ENCODE data around the gene BOD1.

Gene BOD1

GRCh38 chr5:173564106-173564505 is 52.3 kb downstream of the BOD1 start:
- H3K79me2 ChIP-seq (ENCODE audit: control insufficient read depth, low read length) = no peaks in the 10 kb centered on the region
- TF ChIP-seq EZH2phosphoT487 (IDR thresholded peaks at IDR 0.05; ENCODE audit: borderline replicate concordance, low read length) = no peak
- TF ChIP-seq, protein P1, sequence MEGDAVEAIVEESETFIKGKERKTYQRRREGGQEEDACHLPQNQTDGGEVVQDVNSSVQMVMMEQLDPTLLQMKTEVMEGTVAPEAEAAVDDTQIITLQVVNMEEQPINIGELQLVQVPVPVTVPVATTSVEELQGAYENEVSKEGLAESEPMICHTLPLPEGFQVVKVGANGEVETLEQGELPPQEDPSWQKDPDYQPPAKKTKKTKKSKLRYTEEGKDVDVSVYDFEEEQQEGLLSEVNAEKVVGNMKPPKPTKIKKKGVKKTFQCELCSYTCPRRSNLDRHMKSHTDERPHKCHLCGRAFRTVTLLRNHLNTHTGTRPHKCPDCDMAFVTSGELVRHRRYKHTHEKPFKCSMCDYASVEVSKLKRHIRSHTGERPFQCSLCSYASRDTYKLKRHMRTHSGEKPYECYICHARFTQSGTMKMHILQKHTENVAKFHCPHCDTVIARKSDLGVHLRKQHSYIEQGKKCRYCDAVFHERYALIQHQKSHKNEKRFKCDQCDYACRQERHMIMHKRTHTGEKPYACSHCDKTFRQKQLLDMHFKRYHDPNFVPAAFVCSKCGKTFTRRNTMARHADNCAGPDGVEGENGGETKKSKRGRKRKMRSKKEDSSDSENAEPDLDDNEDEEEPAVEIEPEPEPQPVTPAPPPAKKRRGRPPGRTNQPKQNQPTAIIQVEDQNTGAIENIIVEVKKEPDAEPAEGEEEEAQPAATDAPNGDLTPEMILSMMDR (IDR thresholded peaks at IDR 0.05; ENCODE audit: low read depth, low read length, poor library complexity, severe bottlenecking) = no peak
- H3K27ac ChIP-seq (ENCODE audit: low read depth, low read length) = no peak overlapping the region
- no peaks in the 10 kb centered on the region for H4K20me1 ChIP-seq (ENCODE audit: control insufficient read depth, insufficient read depth, low read depth, low read length)
- H3K9me2 ChIP-seq (replicated peaks; ENCODE audit: control insufficient read depth, low read length) = no peaks in the 10 kb centered on the region
- H3F3A ChIP-seq (ENCODE audit: control insufficient read depth, insufficient read depth) = no peaks in the 10 kb centered on the region
- H3K9me3 ChIP-seq (ENCODE audit: control insufficient read depth, insufficient read depth, low read length) = peaks cover 3% of the 10 kb centered on the region
- no peak overlapping the region for H3K4me3 ChIP-seq (ENCODE audit: low read length)
- H3K4me1 ChIP-seq (ENCODE audit: control insufficient read depth, low read length) = no peaks in the 10 kb centered on the region
- H3K27me3 ChIP-seq (ENCODE audit: control insufficient read depth, low read length) = 0 out of 2 replicates have a peak, but pooled peaks cover 5% of the 10 kb centered on the region
- no peaks in the 10 kb centered on the region for H3K36me3 ChIP-seq (ENCODE audit: control insufficient read depth, low read length)
- no peak overlapping the region for H3K4me2 ChIP-seq (ENCODE audit: low read length)

DNA sequence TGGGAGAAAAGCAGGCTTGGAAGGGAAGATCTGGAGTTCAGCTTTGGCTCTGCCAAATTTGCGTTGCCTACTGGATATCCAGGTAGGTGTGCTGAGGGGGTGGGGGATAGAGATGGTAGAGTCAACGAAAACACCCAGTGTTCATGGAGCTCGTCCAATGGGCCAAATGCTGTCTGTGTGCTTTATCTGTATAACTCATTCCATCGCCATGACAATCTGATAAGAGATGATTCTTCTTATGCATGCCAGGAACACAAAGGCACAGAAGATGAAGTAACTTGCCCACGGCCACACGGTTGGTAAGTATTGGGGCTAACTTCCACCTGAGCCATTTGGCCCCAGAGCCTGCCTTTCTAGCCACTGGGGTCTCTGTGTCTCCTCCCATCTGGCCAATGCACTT is 53.2 kb downstream of the BOD1 start:
- Histone ChIP-seq H3K9me3 (ENCODE audit: control insufficient read depth, insufficient read depth, low read length) (peaks cover 3% of the 10 kb centered on the region), H3K27ac (ENCODE audit: low read depth, low read length) (no peak overlapping the region), H3K4me2 (ENCODE audit: low read length) (no peak overlapping the region), H3K4me3 (ENCODE audit: low read length) (no peak overlapping the region), H4K20me1 (ENCODE audit: control insufficient read depth, insufficient read depth, low read depth, low read length) (no peaks in the 10 kb centered on the region), H3K27me3 (ENCODE audit: control insufficient read depth, low read length) (0 out of 2 replicates have a peak, but pooled peaks cover 1% of the 10 kb centered on the region), H3K9me2 (replicated peaks; ENCODE audit: control insufficient read depth, low read length) (no peaks in the 10 kb centered on the region), H3K79me2 (ENCODE audit: control insufficient read depth, low read length) (no peaks in the 10 kb centered on the region), H3K36me3 (ENCODE audit: control insufficient read depth, low read length) (no peaks in the 10 kb centered on the region), H3F3A (ENCODE audit: control insufficient read depth, insufficient read depth) (no peaks in the 10 kb centered on the region), H3K4me1 (ENCODE audit: control insufficient read depth, low read length) (no peaks in the 10 kb centered on the region)
- no peak for TF ChIP-seq EZH2phosphoT487 (IDR thresholded peaks at IDR 0.05; ENCODE audit: borderline replicate concordance, low read length)
- TF ChIP-seq, protein P1 (IDR thresholded peaks at IDR 0.05; ENCODE audit: low read depth, low read length, poor library complexity, severe bottlenecking) = no peak

DNA sequence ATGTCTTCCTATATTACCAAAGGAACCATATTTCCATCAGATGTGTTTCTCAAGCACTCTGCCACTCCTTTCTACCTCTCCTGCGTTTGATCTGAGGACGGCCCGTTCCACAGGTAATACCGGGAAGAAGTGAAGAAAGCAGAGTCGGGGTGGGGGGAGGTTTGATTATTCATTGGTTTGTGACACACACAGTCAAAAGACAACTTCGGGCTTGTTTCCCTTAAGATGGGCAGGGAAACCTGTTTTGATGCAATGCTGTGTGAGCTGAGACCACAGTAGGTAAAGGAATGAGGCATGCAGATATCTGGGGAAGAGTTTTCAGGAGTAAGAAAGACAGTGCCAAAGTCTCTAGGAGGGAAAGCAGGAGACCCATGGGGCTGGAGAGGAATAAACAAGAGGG is 54.0 kb downstream of the BOD1 start:
- Histone ChIP-seq H3K4me3 (ENCODE audit: low read length) (no peak overlapping the region), H3K4me2 (ENCODE audit: low read length) (no peak overlapping the region), H3K36me3 (ENCODE audit: control insufficient read depth, low read length) (no peaks in the 10 kb centered on the region), H3K27me3 (ENCODE audit: control insufficient read depth, low read length) (no peaks in the 10 kb centered on the region), H3K9me3 (ENCODE audit: control insufficient read depth, insufficient read depth, low read length) (peaks cover 3% of the 10 kb centered on the region), H3K9me2 (replicated peaks; ENCODE audit: control insufficient read depth, low read length) (no peaks in the 10 kb centered on the region), H4K20me1 (ENCODE audit: control insufficient read depth, insufficient read depth, low read depth, low read length) (no peaks in the 10 kb centered on the region), H3K4me1 (ENCODE audit: control insufficient read depth, low read length) (no peaks in the 10 kb centered on the region), H3K27ac (ENCODE audit: low read depth, low read length) (no peak overlapping the region), H3K79me2 (ENCODE audit: control insufficient read depth, low read length) (no peaks in the 10 kb centered on the region), H3F3A (ENCODE audit: control insufficient read depth, insufficient read depth) (no peaks in the 10 kb centered on the region)
- TF ChIP-seq, protein P1 (IDR thresholded peaks at IDR 0.05; ENCODE audit: low read depth, low read length, poor library complexity, severe bottlenecking) = no peak
